ENCODE results near the gene TOGARAM1.

The TOGARAM1 gene

DNA sequence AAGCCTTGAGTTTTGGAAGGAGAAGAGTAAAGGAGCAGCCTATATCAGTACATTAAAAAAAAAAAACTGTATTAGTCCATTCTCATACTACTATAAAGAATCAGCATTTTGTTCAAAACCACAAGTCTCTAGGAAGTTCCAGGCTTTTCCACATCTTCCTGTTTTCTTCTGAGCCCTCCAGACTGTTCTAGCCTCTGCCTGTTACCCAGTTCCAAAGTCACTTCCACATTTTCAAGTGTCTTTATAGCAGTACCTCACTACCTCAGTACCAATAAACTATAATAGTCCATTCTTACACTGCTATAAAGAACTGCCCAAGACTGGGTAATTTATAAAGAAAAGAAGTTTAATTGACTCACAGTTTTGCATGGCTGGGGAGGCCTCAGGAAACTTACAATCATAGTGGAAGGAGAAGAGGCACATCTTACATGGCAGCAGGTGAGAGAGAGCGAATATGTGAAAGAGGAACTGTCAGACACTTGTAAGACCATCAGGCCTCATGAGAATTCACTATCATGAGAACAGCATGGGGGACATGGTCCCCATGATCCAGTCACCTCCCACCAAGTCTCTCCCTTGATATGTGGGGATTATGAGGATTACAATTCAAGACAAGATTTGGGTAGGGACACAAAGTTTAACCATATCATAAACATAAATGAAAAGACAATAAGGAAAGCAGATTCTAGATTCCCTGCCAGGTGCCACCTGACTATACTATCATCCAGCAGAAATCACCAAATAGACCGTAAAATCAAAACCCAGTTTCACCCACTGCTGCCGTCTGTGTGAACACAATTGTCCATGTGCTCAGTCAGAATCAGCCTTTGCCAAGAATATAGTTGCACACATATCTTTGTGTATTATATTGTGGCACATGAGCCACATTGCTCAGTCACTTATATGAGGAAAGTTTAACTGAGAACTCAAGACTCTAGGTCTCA, 27.8 kb downstream of the TOGARAM1 start:
- no peak overlapping the region for H3K27ac ChIP-seq
- TF ChIP-seq POLR2AphosphoS5 (IDR thresholded peaks at IDR 0.05; ENCODE audit: borderline replicate concordance, low read depth, low read length) (no peak), EZH2 (IDR thresholded peaks at IDR 0.05) (no peak), FOXP2 (optimal IDR thresholded peaks at IDR 0.05; ENCODE audit: control extremely low read depth, extremely low read length, insufficient read depth) (no peak)

DNA sequence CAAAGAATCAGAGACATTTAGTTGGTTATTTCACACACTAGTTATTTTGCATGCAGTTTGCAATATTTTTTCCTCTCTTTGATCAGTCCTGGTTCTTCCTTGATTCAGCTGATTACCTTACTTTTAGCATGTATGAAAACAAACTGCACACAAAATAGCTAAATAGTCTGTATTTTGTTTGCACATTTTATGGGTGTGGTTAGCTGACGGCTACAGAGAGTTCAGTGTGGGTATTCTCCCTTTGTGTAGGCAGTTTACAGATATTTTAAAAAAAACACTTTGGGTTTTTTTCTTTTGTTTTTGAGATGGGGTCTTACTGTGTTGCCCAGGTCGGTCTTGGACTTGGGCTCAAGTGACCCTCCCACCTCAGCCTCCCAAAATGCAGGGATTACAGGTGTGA, 28.5 kb downstream of the TOGARAM1 start:
- TF ChIP-seq FOXP2 (optimal IDR thresholded peaks at IDR 0.05; ENCODE audit: control extremely low read depth, extremely low read length, insufficient read depth) (no peak), EZH2 (IDR thresholded peaks at IDR 0.05) (no peak), POLR2AphosphoS5 (IDR thresholded peaks at IDR 0.05; ENCODE audit: borderline replicate concordance, low read depth, low read length) (no peak)
- no peak overlapping the region for H3K27ac ChIP-seq
- no peak for DNase-seq (ENCODE audit: low read depth, low spot score)
- no peak overlapping the region for H3K9ac ChIP-seq (ENCODE audit: insufficient read length)
- H3K9me3 ChIP-seq (ENCODE audit: low read depth, low read length): no peaks in the 10 kb centered on the region
- no peaks in the 10 kb centered on the region for H3K36me3 ChIP-seq (ENCODE audit: insufficient read depth, low read length)
- no peak overlapping the region for H3K4me3 ChIP-seq

More for the DNA sequence above, 27.8 kb downstream of the TOGARAM1 start:
- no peak for DNase-seq (ENCODE audit: low read depth, low spot score)
- Histone ChIP-seq H3K36me3 (ENCODE audit: insufficient read depth, low read length) (no peaks in the 10 kb centered on the region), H3K9ac (ENCODE audit: insufficient read length) (no peak overlapping the region), H3K9me3 (ENCODE audit: low read depth, low read length) (no peaks in the 10 kb centered on the region), H3K4me3 (no peak overlapping the region)

DNA sequence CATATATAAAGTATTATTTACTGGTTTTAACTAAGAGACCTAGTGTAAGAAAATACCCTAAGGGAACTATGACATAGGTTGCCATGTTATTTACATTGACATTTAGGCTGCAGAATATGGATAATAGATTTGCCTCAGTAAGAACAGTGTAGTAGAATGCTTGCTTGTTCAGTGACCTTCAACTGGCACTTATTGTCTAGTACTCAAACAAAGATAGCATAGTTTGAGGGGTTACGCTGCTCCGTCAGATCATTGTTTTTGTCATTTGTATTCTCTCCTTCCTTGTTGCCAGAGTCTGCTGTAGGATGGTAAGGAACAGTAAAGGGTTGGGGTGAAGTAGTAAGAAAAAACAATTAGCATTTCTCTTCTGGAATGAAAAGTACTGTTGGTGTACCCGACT, 33.2 kb downstream of the TOGARAM1 start:
- H3K4me3 ChIP-seq: no peak overlapping the region
- TF ChIP-seq POLR2AphosphoS5 (IDR thresholded peaks at IDR 0.05; ENCODE audit: borderline replicate concordance, low read depth, low read length) (no peak), EZH2 (IDR thresholded peaks at IDR 0.05) (no peak), FOXP2 (optimal IDR thresholded peaks at IDR 0.05; ENCODE audit: control extremely low read depth, extremely low read length, insufficient read depth) (no peak)
- DNase-seq (ENCODE audit: low read depth, low spot score): no peak

DNA sequence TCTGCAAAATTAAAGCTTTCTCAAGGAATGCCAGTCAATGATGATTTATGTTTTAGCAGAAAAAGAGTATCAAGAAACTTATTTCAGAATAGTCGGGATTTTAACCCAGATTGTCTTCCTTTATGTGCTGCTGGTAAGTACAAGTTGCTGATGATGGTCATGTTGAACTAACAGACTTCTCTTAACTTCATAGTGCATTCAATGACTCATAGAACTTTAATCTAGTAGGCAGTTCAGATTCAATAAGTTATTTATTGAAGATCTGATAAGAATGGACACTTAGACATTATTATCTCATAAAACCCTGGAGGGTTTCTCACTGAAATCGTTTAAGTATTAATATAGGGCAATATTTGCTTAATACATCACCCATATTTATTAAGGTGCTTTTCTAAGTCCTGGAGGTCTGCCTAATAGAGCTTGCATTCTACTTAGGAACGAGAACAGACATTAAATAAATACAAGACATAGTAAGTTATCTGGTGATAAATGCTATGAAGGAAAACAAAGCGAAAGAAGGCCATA, 33.8 kb downstream of the TOGARAM1 start:
- H3K9me3 ChIP-seq (ENCODE audit: low read depth, low read length): no peaks in the 10 kb centered on the region
- no peak for TF ChIP-seq EZH2 (IDR thresholded peaks at IDR 0.05)
- TF ChIP-seq FOXP2 (optimal IDR thresholded peaks at IDR 0.05; ENCODE audit: control extremely low read depth, extremely low read length, insufficient read depth): no peak
- TF ChIP-seq POLR2AphosphoS5 (IDR thresholded peaks at IDR 0.05; ENCODE audit: borderline replicate concordance, low read depth, low read length): no peak

More for the DNA sequence above, 33.2 kb downstream of the TOGARAM1 start:
- Histone ChIP-seq H3K36me3 (ENCODE audit: insufficient read depth, low read length) (no peaks in the 10 kb centered on the region), H3K9me3 (ENCODE audit: low read depth, low read length) (no peaks in the 10 kb centered on the region), H3K9ac (ENCODE audit: insufficient read length) (no peak overlapping the region), H3K27ac (no peak overlapping the region)

DNA sequence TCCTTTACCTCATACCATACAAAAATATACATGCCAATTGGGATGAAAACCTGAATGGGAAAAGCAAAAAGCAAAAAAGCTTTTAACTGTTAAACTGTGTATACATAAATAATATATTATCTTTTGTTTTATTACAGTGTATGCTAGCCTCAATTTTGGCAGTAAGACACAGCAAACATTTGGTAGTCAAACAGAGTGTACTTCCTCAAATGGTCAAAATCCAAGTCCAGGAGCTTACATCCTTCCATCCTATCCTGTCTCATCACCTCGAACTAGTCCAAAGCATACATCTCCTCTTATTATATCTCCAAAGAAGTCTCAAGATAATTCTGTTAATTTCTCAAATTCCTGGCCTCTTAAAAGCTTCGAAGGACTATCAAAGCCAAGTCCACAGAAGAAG, 41.9 kb downstream of the TOGARAM1 start:
- TF ChIP-seq POLR2AphosphoS5 (IDR thresholded peaks at IDR 0.05; ENCODE audit: borderline replicate concordance, low read depth, low read length) (no peak), EZH2 (IDR thresholded peaks at IDR 0.05) (no peak), FOXP2 (optimal IDR thresholded peaks at IDR 0.05; ENCODE audit: control extremely low read depth, extremely low read length, insufficient read depth) (no peak)
- Histone ChIP-seq H3K27ac (no peak overlapping the region), H3K9ac (ENCODE audit: insufficient read length) (no peak overlapping the region), H3K4me3 (no peak overlapping the region), H3K9me3 (ENCODE audit: low read depth, low read length) (no peaks in the 10 kb centered on the region), H3K36me3 (ENCODE audit: insufficient read depth, low read length) (no peaks in the 10 kb centered on the region; the same call in 1 of the 2 replicates)
- no peak for DNase-seq (ENCODE audit: low read depth, low spot score)

More for the DNA sequence above, 33.8 kb downstream of the TOGARAM1 start:
- Histone ChIP-seq H3K27ac (no peak overlapping the region), H3K9ac (ENCODE audit: insufficient read length) (no peak overlapping the region), H3K36me3 (ENCODE audit: insufficient read depth, low read length) (no peaks in the 10 kb centered on the region), H3K4me3 (no peak overlapping the region)
- DNase-seq (ENCODE audit: low read depth, low spot score): no peak

DNA sequence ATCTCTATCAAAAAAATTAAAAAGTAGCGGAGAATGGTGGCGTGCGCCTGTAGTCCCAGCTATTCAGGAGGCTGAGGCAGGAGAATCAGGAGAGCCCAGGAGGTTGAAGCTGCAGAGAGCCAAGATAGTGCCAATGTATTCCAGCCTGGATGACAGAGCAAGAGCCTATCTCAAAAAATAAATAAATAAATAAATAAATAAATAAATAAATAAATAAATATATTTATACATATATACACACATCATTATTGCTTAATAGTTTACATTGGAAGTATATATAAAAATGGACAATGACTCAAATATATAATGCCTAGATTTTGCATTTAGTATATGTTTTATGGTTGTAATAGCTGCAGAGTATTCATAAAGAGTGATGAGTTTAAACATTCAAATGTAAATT, 53.1 kb downstream of the TOGARAM1 start:
- TF ChIP-seq EZH2 (IDR thresholded peaks at IDR 0.05): no peak
- no peak for TF ChIP-seq FOXP2 (optimal IDR thresholded peaks at IDR 0.05; ENCODE audit: control extremely low read depth, extremely low read length, insufficient read depth)
- TF ChIP-seq POLR2AphosphoS5 (IDR thresholded peaks at IDR 0.05; ENCODE audit: borderline replicate concordance, low read depth, low read length): no peak
- H3K4me3 ChIP-seq: no peak overlapping the region
- no peak overlapping the region for H3K9ac ChIP-seq (ENCODE audit: insufficient read length)
- peaks cover 8% of the 10 kb centered on the region for H3K36me3 ChIP-seq (ENCODE audit: insufficient read depth, low read length)
- H3K27ac ChIP-seq: no peak overlapping the region
- DNase-seq (ENCODE audit: low read depth, low spot score): no peak
- H3K9me3 ChIP-seq (ENCODE audit: low read depth, low read length): no peaks in the 10 kb centered on the region

DNA sequence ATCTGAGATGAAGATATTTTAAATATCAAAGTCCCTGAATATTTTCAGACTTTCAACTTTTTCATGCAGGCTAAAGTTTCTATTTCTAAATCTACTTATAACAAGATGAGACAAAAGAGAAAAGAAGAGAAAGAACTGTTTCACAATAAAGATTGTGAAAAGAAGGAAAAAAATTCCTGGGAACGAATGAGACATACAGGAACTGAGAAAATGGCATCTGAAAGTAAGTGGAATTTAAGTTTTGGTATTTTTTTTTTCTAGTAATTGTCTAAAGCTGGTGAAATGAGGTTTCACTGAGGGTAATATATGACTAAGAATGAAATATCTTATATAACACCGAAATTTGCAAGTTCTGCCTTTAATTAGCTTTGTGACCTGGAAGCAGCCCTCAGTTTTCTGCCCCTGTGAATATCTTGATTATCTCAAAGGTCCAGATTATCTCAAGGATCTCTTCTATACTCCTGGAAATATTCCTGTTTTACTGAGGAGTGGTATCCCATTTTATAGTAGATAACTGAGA, 66.2 kb downstream of the TOGARAM1 start:
- Histone ChIP-seq H3K27ac (no peak overlapping the region), H3K4me3 (no peak overlapping the region), H3K9me3 (ENCODE audit: low read depth, low read length) (no peaks in the 10 kb centered on the region), H3K9ac (ENCODE audit: insufficient read length) (no peak overlapping the region), H3K36me3 (ENCODE audit: insufficient read depth, low read length) (0 out of 2 replicates have a peak, but pooled peaks cover 5% of the 10 kb centered on the region)
- TF ChIP-seq POLR2AphosphoS5 (IDR thresholded peaks at IDR 0.05; ENCODE audit: borderline replicate concordance, low read depth, low read length): no peak
- no peak for TF ChIP-seq FOXP2 (optimal IDR thresholded peaks at IDR 0.05; ENCODE audit: control extremely low read depth, extremely low read length, insufficient read depth)
- TF ChIP-seq EZH2 (IDR thresholded peaks at IDR 0.05): no peak
- no peak for DNase-seq (ENCODE audit: low read depth, low spot score)

DNA sequence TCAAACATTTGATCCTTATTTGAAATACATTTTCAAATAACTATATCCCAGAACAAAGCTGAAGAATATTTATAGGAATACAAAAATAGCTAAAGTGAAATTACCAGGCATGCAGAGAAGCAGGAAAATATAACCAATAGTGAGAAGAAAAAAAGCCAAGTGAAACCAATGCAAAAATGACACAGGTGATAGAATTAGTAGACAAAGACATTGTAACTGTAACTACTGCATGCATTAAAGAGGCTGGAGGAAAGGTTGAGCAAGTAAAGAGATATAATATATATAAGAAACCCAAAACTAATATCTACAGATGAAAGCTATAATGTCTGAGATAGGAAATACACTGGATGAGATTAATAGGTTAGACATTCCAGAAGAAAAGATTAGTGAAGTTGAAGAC, 72.7 kb downstream of the TOGARAM1 start:
- peaks cover 33% of the 10 kb centered on the region for H3K36me3 ChIP-seq (ENCODE audit: insufficient read depth, low read length)
- no peak overlapping the region for H3K27ac ChIP-seq
- H3K9me3 ChIP-seq (ENCODE audit: low read depth, low read length): no peaks in the 10 kb centered on the region
- no peak for TF ChIP-seq FOXP2 (optimal IDR thresholded peaks at IDR 0.05; ENCODE audit: control extremely low read depth, extremely low read length, insufficient read depth)
- no peak for TF ChIP-seq EZH2 (IDR thresholded peaks at IDR 0.05)
- TF ChIP-seq POLR2AphosphoS5 (IDR thresholded peaks at IDR 0.05; ENCODE audit: borderline replicate concordance, low read depth, low read length): no peak
- no peak overlapping the region for H3K4me3 ChIP-seq
- DNase-seq (ENCODE audit: low read depth, low spot score): no peak
- H3K9ac ChIP-seq (ENCODE audit: insufficient read length): no peak overlapping the region

All from SK-N-MC (cell line).